Occipital lobe (tissue), 2 donors: ENCODE measurements around the gene HSPA9. TPM values are rescaled to one million over a fixed set of nuclear protein-coding genes. Genes with fewer than 3 reads are reported as not detected.

ENCODE experiments used
- DNase-seq: peaks from one replicate; lab custom pipeline; 2025; lab: John Stamatoyannopoulos, UW
- total RNA-seq: library from RNA; depleted of rRNA; stranded (reverse); fragments of >200 nt; gene quantifications from one replicate; pipeline ENCODE4 v1.2.3, GENCODE V29; 2014

Gene HSPA9
- total RNA-seq, result 206 TPM

DNA sequence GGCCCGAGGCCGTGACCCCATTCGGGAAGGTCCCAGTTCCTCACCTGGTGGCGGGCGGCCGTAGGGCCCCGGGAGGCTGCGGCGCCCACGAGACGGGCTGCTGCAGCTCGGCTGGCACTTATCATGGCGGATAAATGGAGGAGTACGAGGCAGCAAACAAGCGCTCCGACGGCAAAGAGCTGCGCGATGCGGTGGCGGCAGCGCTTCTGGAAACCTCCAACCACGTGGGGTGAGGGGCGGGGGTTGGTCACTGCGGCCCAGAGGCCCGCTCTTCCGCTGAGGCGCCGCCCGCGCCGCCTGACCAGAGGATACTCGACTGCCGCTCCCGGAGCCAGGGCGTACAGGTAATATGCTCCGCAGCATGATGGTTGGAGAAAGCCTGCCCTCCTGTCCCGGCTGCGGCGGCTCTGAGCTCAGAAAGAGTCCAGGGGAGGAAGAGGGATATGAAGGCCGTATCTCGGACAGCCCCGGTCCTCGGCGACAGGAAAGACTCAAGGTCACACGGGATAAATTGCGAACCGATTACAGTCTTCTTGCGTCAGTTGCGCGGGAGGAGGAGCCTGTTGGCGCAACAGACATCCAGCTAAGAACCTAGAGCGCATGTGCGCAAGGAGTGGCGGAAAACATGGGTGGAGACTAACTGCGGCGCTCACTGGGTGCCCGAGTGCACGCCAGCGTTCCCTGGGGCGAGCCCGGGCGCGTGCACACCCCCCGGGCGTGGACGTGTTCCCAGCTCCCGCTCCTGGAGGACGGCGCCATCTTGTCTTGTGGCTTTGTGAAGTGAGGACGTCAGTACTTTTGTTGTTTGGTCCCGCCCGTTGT, at the start of gene HSPA9:
TSS of gene HSPA9 (minus strand) at position 208 of the 822 bp plus-strand sequence. CDS start at position 125, 83 bp downstream.
- peak; percentile 97 for DNase-seq

DNA sequence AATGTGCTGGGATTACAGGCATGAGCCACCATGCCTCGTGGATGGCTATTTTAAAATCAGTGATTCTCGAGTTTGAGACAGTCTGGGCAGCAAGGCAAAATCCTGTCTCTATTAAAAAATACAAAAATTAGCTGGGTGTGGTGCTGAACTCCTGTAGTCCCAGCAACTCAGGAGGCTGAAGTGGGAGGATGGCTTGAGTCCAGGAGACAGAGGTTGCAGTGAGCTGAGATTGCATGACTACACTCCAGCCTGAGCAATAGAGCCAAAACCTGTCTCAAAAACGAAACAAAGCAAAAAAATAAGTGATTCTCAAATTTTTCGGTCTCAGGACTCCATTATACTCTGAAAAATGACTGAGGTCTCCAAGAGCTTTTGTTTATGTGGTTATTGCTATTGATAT, 47.9 kb upstream of the HSPA9 start:
- DNase-seq, result no peak

DNA sequence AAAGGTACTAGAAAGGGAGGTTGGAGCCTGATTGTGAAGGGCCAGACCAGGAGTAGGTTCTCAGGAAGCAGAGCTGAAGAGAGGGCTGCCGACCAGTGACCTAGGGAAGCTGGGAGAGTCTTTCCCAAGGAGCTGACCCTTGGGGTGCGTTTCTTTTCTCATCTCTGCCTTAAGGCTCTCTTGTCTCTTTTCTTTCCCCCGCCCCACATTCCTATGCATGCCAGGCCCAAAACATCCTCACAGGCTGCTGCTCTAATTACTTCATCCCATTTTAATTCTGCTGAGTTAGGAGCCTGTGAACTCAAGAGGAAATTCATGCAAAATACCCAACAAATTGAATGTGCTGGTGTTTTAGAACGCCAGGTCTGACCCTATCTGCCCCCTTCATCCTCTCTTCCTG, 46.9 kb upstream of the HSPA9 start:
- no peak for DNase-seq

DNA sequence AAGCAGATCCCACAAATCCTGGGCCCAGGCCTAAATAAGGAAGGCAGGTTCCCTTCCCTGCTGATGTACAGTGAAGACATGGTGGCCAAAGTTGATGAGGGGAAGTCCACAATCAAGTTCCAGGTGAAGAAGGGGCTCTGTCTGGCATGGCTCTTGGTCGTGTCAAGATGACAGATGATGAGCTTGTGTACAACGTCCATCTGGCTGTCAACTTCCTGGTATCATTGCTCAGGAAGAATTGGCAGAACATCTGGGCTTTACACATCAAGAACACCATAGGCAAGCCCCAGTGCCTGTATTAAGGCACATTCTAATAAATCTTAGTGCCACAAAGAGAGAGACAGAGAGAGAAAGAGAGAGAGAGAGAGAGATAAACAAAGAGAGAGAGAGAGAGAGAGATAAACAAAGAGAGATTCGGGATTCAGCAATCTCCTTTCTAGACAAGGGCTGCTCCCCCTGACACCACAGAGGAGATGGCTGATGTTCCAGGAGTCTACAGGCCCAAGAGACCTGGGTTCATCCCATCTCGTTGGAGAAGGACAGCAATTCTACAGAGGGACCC, 45.5 kb upstream of the HSPA9 start:
- no peak for DNase-seq

DNA sequence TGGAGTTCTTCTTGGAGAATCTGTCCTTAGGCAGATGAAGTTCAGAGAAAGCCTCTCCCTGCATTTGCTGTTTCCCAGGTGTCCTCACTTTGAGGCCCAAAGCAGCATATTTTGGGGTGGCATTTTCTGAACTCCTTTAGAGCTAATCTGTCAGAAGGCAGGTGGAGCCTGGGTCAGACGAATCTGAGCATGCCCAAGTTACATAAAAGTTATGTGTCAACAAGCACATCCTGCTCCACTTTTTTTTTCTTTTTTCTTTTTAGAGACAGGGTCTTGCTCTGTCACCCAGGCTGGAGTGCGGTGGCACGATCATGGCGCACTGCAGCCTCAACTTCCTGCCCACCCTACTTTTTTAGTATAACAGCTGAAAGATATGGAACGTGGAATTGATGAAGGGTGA, 41.3 kb upstream of the HSPA9 start:
- DNase-seq, result no peak

DNA sequence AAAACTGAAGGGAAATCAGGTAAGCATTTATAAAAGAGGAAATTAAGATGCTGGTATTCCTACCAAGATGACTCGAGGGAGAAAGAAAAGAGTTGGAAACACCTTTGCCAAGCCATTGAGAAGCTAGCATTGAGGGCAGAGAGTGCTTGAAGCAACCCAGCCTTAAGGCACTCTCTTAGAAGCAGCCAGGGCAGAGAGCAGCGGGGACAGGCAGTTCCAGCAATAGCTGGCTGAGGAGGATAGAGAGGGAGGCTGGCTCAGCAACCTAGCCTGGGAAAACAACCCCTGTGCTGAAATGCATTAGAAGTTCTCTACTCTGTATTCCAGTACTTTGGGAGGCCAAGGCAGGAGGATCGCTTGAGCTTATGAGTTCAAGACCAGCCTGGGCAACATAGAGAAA, 40.3 kb upstream of the HSPA9 start:
- DNase-seq, result no peak

DNA sequence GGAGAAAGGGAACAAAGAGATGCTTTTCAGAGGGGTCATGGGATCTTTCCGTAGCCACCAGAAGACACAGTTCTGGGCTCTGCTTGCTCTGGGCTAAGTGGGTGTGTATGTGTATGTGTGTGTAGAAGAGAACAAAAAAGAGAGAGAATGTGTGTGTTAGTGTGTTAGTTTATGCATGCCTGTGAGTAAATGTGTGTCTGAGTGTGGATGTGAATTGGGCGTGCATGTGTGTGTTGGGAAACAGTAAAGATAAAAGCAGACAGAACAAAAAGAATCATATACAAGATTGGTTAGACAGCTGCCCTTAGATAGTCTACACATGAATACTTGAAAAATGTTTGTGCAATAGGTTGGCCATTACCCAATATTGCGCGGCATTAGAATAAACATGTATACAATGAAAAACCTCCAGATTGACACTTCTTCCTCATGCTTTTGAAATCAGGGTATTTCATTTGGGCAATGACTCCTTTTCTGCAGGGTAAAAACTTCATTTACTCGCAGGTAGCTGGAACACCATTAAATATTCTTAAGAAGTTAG, 36.5 kb upstream of the HSPA9 start:
- no peak for DNase-seq

DNA sequence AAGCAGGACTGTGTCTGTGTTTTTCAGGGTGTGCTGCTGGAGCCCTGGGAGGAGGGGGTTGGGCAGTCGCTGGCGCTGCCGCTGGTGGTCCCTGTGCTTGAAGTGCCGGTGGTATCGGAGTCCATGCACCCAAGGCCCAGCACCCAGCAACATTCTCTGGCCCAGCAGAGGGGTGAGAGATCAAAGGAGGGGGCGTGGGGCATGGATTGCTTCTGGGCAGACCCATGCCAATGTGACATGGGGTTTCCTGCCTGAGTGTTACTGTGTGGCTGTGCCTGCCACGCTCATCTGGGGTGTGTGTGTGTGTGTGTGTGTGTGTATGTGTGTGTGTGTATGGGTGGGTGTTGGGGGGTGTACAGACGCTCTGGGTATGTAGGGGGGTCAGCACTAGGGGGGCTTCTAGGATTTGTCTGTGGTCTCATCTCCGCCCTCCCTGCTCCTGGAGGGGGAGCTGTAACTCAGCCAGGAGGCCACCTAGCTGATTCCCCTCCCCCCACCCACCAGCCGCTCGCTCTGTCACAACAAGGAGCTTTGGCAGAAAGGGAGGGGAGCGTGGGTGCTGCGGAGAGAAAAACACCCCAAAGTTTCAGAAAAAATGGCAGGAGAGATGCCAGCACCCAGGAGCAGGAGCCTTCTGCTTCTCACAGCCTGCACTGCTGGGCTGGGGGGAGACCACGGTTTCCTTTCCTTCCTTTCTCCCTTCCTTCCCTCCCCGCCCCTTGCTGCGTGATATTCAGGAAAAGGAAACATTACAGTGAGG, 35.9 kb upstream of the HSPA9 start:
- DNase-seq, result peak; percentile 68

DNA sequence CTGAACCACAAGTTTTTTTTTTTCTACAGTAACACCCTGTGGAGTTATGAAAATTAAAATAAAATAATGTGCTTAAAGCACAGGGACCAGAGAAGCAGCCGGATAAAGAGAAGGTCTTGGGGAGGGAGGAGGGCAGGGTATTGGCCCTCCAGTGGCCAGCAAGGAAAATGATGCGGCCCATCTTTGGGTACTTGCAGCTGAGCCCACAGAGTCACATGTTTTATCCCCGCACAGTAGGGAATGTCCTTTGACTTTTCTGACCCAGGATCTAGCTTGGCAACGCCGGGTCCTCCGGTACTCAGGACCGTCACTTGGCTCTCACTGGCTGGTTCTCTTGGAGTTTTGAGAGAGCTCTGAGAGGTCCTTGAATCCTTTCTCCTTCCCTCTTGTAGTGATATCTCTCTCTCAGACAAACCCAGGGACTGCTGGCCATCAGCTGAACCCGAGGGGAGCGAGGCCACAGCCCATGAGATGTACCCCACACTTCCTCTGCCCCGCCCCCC, 35.3 kb upstream of the HSPA9 start:
- DNase-seq, result peak; percentile 40

DNA sequence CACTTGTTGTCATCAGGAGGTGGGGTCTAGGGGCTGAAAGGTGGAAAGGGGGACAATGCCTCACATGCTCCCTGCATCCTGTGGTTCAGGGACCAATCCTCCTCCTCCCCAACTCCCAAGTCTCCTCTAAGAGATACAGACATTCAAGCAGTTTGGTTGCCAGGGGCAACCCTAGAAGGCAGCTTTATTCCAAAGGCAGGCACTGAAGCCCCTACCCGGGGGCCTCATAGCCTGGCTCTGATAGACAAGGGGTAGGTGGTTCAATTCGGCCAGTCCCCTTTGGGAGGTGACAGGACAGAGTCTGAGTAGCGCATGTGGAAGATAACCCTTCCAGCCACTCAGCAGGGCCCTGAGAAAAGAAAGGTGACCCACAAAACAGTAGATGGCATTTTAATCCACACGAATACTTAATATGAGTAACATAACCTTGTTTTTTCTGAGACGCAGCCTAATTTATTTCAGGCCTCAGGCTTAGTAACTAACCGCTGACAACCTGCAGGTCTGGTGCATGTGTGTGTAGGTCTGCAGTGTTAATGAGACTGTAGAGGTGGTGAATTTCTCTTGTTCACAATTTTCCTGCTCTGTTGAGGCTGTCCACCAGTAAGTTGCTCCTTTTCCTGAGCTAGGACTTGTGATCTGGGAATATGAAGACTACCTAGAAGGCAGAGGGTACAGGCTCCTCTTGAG, 31.3 kb upstream of the HSPA9 start:
- no peak for DNase-seq

DNA sequence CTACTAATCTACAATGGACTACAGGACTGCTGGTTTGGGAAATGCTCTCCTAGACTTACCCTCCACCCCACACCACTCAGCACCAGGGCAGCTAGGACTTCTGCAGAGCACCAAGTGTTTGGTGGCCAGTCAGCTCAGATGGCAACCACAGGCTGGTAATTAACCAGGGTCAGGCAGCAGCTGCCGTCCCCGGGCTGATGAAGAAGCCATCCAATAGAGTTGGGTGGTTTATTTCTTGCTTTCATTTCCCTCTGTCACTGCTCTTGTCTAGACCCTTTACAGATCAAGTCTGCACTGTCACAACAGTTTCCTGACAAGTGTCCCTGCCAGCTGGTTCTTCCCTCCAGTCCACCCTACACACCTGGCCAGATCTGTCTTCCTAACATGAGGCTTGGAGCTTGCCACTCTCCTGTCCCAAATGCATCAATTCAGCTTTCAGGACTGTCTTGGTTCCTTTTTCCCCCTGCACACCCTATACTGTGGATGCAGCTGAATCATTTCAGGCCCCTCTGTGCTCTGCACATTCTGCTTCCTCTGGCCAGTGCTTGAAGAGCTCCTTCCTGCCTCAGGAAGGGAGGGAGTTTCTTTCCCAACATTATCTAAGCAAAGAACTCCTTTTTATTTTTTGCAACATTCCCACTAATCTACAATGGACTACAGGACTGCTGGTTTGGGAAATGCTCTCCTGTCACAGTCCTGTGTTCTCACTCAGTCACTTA, 30.2 kb upstream of the HSPA9 start:
- DNase-seq, result no peak

DNA sequence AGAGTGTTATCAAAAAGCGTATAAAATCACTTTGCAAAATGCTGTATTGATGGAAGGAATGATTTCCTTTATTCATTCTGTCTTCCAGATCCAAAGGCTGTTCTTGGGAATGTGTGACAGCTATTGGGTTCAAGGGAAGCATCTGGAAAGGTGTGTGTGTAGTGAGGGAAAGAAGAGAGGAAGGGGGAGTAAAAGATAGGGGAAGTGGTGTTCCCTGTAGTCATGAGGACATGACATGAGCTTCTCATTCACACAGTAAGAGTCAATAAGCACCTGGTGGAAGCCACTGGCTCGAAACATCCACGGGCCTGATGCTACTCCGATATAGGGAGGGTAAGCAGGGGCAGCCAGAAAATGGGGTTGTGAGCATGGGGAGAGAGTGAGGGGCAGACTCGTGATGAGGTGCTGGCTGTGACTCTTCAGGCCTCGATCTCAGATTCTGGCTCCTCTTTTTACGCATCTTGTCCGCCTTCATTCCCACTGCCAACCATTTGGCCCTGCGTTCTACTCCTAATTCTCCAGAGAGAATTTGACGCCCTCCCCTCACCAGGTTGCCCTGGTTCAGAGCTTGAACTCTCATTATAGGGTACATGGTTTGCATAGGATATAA, 29.1 kb upstream of the HSPA9 start:
- DNase-seq, result no peak

DNA sequence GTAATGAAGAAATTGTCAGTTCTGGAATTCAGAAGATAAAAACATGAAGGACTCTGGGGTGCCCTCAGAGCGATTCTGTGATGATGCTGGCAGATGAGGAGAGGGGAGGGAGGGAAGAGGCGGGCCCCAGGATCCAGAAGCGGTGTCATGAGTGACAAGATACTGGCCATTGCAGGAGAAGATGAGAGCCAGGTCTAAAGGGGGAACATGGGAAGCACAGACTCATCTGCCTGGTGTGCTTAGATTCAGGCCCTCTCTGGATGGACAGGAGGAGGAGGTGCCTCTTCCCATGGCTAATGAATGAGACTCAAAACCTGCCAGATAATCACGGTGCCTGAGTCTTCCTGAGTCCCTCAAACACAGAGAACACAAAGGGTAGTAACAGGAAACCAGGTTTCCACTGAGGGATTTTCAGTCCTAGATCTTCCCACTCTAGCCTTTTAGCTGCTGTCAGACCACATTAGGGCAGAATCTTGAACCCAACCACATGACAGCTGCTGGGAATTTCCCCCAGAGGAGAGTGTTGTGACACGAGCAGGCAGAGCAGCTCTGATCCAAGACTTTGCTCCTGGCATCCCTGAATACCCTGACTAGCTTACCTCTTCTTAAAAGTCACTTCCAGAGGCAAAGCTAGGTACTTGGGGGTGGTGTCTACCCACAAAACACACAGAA, 28.2 kb upstream of the HSPA9 start:
- no peak for DNase-seq

DNA sequence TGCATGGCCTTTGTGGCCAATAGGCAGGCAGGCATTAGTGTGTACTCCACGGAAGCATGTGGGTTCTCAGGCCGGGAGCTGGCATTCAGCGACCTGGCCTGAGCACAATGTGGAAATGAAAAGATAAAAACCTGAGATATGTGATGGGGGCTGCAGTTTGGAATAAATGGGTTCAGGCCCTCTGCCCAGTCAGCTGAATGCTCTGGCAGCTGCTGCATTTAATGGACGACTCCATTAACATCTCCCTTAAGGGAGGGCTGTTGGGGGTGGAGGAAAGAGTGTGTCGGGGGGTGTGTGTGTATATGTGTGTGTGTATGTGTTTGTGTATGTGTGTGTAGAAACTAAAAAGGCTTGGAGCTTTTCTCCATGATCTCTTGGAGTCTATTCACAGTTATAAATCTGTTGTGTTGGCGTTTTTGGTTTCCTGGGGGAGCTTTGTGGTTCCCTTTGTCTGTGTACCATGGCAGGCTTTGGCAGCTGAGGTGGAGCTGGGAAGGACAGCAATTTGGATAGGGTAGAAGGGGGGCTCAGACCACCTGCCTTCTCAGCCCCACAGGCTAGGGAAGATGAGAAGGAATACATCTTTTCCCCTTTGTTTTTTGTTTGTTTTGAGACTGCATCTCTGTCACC, 27.3 kb upstream of the HSPA9 start:
- no peak for DNase-seq

DNA sequence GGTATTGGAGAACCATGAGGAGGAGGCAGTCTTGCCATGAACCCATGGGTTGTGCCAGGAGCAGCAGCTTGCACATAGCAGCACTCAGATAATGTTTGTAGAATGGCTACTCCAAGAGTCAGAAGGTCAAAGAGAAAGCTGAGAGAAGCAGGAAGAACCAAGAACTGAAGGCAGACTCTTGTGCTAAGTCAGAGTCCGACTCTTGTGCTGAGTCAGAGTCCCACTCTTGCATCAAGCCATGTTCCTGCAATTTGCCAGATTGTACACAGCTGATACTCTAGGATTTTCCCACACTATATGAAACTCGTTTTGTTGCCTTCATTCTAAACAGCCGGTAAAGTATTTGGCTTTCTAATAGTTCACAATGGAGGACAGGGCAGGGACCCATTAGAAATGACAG, 26.2 kb upstream of the HSPA9 start:
- peak; percentile 26 for DNase-seq

DNA sequence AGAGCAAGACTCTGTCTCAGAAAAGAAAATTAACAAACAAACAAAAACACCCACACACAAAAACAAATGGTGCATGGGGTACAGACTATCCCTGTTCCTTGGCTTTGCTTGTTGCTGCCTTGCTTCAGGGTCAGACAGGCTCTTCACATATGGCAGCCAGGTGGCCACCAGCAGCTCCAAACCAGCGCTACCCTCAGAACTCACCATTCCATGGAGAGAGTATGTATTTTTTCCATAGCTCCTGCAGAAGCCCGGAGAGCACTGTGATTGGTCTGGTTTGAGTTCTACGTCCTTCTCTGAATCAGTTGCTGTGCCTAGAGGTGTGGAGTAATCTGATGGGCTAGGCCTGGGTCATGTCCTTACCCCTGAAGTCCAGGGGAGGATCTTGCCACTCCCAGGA, 25.2 kb upstream of the HSPA9 start:
- DNase-seq, result no peak

DNA sequence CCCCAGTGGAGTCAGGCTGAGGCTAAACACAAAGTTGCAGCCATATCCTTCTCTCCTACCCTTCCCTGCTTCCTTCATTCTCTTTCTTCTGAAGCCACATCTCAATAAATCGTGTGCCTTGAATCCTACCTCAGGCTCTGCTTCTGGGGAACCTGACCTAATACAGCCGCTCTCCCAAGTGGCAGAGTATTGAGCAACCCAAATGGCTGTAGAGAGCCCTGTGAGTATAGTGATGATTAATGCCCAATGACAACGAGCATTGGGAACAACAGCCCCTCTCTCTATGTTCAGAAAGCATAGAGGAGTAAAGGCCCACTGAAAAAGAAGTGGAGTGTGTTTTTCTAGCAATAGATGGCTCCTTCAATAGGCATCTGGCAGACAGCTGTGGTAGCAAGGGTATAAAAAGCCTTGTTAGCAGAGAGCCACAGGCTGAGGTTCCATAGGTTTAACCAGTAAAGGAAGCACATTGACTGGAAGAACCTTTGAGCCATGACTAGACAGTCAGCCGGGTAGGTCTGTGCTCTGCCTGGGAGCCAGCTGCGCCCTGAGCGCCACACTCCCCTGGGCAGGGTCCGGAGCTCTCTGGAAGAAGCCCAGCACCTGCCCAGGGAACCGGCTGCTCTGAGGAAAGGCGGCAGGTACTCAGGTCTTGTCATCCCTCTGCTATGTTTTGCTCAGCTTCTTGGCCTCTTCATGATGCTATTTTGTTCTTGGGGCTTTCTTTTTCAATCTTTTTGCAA, 22.6 kb upstream of the HSPA9 start:
- no peak for DNase-seq

DNA sequence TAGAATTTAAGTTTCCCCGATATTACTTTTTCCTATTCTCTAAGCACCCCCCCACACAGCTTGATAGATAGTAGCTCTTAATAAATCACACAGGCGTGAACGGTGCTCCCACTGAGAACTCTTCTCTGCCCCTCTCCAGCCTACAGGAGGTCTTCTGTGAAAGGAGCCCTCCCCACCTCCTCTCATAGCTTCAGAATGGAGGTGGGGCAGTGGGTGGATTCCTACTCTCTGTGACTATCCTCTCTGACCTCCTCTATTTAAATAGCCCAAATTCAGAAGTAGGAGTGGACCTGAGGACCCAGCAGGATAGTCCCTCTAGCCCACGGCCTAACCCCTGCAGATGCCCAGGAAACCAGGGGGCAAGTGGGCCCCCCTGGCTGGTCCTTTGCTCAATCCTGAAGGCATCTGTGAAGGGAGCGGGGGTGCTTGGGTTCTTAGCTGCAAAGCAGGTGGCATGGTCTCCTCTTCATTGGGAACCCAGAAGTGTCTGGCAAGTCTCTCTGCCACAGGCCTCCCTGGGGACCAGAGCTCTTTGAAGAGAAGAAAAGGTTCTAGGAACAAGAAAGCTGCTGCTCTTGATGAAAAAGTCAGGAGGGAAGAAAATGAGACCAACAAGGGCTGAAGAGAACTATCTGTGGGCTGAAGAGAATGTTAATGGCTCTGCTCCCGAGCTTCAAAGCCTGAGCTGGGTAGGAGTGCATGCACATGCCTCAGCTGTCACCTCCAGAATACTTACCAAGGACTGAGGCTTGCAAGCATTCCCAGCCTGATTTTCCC, 21.1 kb upstream of the HSPA9 start:
- no peak for DNase-seq
